OCI-LY7 (cell line): ENCODE measurements around the gene HYLS1. TPM values are rescaled to one million over a fixed set of nuclear protein-coding genes. Genes with fewer than 3 reads are reported as not detected.

Source experiments
- BruUV-seq: library from RNA; stranded (reverse); fragments of 400-500 nt; replicated peaks from 2 replicates; lab custom pipeline; 2021; lab: Mats Ljungman, UMichigan
- CTCF ChIA-PET: fragments of 300-600 bp; sonication (Branson Sonifier 250); formaldehyde crosslinking; loops from one replicate; lab custom pipeline; 2022; ENCODE audit warnings: antibody characterized with exemption; ENCODE audit not compliant: unreplicated experiment; lab: Charles Lee
- POLR2A ChIA-PET: fragments of 300-600 bp; sonication (Branson Sonifier 250); formaldehyde crosslinking; loops from one replicate; lab custom pipeline; 2022; ENCODE audit warnings: antibody characterized with exemption; lab: Charles Lee
- DNase-seq: peaks from one replicate; pipeline ENCODE4 v3.0.0-alpha.2; 2015; ENCODE audit warnings: low spot score
- H2AFZ ChIP-seq: fragments of 200-600 bp; sonication (generic), shearing (Covaris generic); 2 replicates; pipeline ENCODE4 v1.6.1; 2014; ENCODE audit warnings: mild to moderate bottlenecking, antibody characterized with exemption, low read length, moderate library complexity
- H3K27ac ChIP-seq: fragments of 200-600 bp; sonication (generic); 2 replicates; pipeline ENCODE4 v1.5.1; 2014; ENCODE audit warnings: mixed run types, low read depth, mild to moderate bottlenecking, moderate library complexity, low read length, inconsistent platforms; ENCODE audit not compliant: poor library complexity, severe bottlenecking
- H3K36me3 ChIP-seq: fragments of 200-600 bp; sonication (generic); 2 replicates; pipeline ENCODE4 v1.6.1; 2014; ENCODE audit warnings: mild to moderate bottlenecking, antibody characterized with exemption, low read length, moderate library complexity, mixed read lengths; ENCODE audit not compliant: insufficient read depth
- H3K4me1 ChIP-seq: fragments of 200-600 bp; sonication (generic); 2 replicates; pipeline ENCODE4 v1.5.1; 2014; ENCODE audit warnings: mild to moderate bottlenecking, low read length; ENCODE audit not compliant: insufficient read depth, poor library complexity, severe bottlenecking
- H3K4me2 ChIP-seq: fragments of 200-600 bp; sonication (generic); 2 replicates; pipeline ENCODE4 v1.6.1; 2014; ENCODE audit warnings: mild to moderate bottlenecking, low read length
- H3K4me3 ChIP-seq: fragments of 200-600 bp; sonication (generic); 2 replicates; pipeline ENCODE4 v1.5.1; 2014; ENCODE audit warnings: mild to moderate bottlenecking, low read depth, low read length; ENCODE audit not compliant: poor library complexity, severe bottlenecking
- H3K79me2 ChIP-seq: fragments of 200-600 bp; sonication (generic); 2 replicates; pipeline ENCODE4 v1.6.1; 2016; ENCODE audit warnings: low read depth, mild to moderate bottlenecking, low read length, moderate library complexity, mixed read lengths; ENCODE audit not compliant: insufficient read depth
- H3K9me2 ChIP-seq: fragments of 200-600 bp; sonication (generic); 2 replicates; pipeline ENCODE4 v1.6.1; 2016; ENCODE audit warnings: mild to moderate bottlenecking, low read length, mixed read lengths; ENCODE audit not compliant: insufficient read depth
- H3K9me3 ChIP-seq: fragments of 200-600 bp; sonication (generic); 2 replicates; pipeline ENCODE4 v1.6.1; 2014; ENCODE audit warnings: mild to moderate bottlenecking, mixed run types, low read length, mixed read lengths
- H4K20me1 ChIP-seq: fragments of 200-600 bp; sonication (generic); 2 replicates; pipeline ENCODE4 v1.6.1; 2014; ENCODE audit warnings: mild to moderate bottlenecking, antibody characterized with exemption, low read length, moderate library complexity, mixed read lengths; ENCODE audit not compliant: insufficient read depth
- EZH2phosphoT487 ChIP-seq: fragments of 200-600 bp; sonication (generic); IDR thresholded peaks from 2 replicates; pipeline ENCODE4 v1.6.1; 2018; ENCODE audit warnings: low read depth, borderline replicate concordance, mild to moderate bottlenecking, mixed run types, antibody characterized with exemption, low read length, moderate library complexity, mixed read lengths
- intact Hi-C: fragments of 100-400 bp; cut with micrococcal nuclease; formaldehyde crosslinking; loops from one replicate; pipeline ENCODE4 v1.10.0; 2022; ENCODE audit not compliant: unreplicated experiment
- total RNA-seq, 2 experiments: library from RNA; depleted of rRNA in 1 of 2; stranded (reverse); fragments of >200 nt in 1 of 2; shearing (Covaris generic) in 1 of 2; gene quantifications; 2 replicates each; pipeline ENCODE4 v1.2.3, GENCODE V29; 2014 to 2022
- TF ChIP-seq, protein P1 (sequence below): fragments of 200-600 bp; sonication (generic); conservative IDR thresholded peaks from 2 replicates; pipeline ENCODE4 v1.5.1; 2014; ENCODE audit warnings: mild to moderate bottlenecking, antibody characterized with exemption, low read length, moderate library complexity, mixed read lengths

HYLS1 gene
- total RNA-seq, 2 experiments from 2014 or later: 18.3 to 31.5 TPM

DNA sequence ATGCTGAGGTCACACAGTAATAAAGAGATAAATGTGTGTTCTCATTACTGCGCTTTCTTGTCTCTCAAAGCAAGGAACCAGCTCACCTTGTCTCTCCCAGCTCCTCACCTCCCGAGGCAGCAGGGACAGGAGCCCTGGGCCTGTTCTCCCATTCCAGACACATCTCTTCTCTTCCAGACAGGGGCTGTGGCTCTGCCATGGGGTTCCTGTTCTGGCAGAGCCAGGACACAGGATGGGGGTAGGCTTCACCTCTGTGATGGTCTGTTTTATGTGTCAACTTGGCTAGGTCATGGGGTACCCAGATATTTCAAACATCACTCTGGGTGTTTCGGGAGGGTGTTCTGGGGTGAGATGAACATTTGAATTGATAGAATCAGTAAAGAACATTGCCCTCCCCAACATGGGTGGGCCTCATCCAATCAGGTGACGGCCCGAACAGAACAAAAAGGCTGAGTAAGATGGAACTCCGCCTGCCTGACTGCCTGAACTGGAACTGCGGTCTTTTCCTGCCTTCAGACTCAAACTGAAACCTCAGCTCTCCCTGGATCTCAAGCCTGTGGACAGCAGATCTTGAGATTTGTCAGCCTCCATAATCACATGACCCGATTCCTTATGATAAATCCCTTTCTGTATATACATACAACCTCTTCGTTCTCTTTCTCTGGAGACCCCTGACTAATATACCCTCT is 56.3 kb downstream of the HYLS1 start:
- ChIA-PET CTCF (interaction anchor here (0.8 kb wide), 1 partner anchor 16 kb away, joined by 4 read pairs; no protein-coding TSS in a partner anchor), POLR2A (interaction anchor here (0.6 to 1.1 kb wide), 2 partner anchors 15 to 246 kb away, joined by 3 to 4 read pairs; no protein-coding TSS in a partner anchor)
- no peak overlapping the region for H3K4me2 ChIP-seq
- no peaks in the 10 kb centered on the region for H3K36me3 ChIP-seq
- TF ChIP-seq, protein P1, sequence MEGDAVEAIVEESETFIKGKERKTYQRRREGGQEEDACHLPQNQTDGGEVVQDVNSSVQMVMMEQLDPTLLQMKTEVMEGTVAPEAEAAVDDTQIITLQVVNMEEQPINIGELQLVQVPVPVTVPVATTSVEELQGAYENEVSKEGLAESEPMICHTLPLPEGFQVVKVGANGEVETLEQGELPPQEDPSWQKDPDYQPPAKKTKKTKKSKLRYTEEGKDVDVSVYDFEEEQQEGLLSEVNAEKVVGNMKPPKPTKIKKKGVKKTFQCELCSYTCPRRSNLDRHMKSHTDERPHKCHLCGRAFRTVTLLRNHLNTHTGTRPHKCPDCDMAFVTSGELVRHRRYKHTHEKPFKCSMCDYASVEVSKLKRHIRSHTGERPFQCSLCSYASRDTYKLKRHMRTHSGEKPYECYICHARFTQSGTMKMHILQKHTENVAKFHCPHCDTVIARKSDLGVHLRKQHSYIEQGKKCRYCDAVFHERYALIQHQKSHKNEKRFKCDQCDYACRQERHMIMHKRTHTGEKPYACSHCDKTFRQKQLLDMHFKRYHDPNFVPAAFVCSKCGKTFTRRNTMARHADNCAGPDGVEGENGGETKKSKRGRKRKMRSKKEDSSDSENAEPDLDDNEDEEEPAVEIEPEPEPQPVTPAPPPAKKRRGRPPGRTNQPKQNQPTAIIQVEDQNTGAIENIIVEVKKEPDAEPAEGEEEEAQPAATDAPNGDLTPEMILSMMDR: no peak
- TF ChIP-seq EZH2phosphoT487: no peak
- no peak for DNase-seq
- no peaks in the 10 kb centered on the region for H3K9me3 ChIP-seq
- H4K20me1 ChIP-seq: no peaks in the 10 kb centered on the region
- H3K79me2 ChIP-seq: no peaks in the 10 kb centered on the region
- no TSS peak for BruUV-seq
- H3K4me1 ChIP-seq: no peaks in the 10 kb centered on the region
- H3K4me3 ChIP-seq: no peak overlapping the region
- no peak overlapping the region for H3K27ac ChIP-seq
- intact Hi-C loops: no loop called here
- H2AFZ ChIP-seq: no peak overlapping the region
- no peaks in the 10 kb centered on the region for H3K9me2 ChIP-seq

DNA sequence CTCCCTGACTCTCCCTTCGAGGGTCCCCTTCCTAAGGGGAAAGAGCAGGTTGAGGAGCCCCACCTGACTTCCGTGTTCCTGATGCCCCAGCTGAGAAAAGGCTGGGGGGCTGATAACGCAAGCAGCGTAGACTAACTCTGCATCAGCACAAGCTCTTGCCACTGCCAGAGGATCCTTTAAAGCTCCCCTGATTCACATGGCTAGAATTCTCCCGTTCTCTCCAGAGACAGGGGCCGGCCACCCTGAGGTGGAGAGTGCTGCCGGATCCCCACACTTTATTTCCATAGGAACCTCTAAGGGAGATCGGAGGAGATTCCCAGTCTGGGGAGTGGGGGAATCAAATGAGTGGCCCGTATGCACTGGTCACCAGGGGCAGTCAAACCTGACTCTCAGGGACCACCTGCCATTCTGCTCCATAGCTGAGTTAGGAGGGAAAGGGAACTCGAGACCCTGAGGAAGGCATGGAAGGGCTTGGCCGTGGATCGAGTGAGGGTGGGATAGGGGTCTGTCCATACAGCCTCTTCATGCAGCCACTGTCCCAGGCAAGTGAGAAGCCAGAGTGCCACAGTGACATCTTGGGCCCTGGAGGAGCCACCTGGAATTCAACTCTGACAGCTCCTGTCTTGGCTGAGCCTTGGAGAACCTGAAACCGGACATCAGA is 57.0 kb downstream of the HYLS1 start:
- H3K4me1 ChIP-seq: no peaks in the 10 kb centered on the region
- H4K20me1 ChIP-seq: no peaks in the 10 kb centered on the region
- no peaks in the 10 kb centered on the region for H3K9me2 ChIP-seq
- BruUV-seq: no TSS peak
- intact Hi-C loops: no loop called here
- no peak for DNase-seq
- H2AFZ ChIP-seq: no peak overlapping the region
- no peaks in the 10 kb centered on the region for H3K9me3 ChIP-seq
- H3K4me3 ChIP-seq: no peak overlapping the region
- CTCF ChIA-PET: no interaction called here
- H3K4me2 ChIP-seq: no peak overlapping the region
- POLR2A ChIA-PET: interaction anchor here (0.6 kb wide), 1 partner anchor 15 kb away, joined by 4 read pairs; no protein-coding TSS in a partner anchor
- TF ChIP-seq, protein P1: no peak
- TF ChIP-seq EZH2phosphoT487: no peak
- no peaks in the 10 kb centered on the region for H3K36me3 ChIP-seq
- no peaks in the 10 kb centered on the region for H3K79me2 ChIP-seq
- no peak overlapping the region for H3K27ac ChIP-seq
